T1000 (cell line): ENCODE data around the gene ERC2.

Source experiments
- DNase-seq: peaks from one replicate; lab custom pipeline; 2025; ENCODE audit warnings: mixed read lengths; lab: John Stamatoyannopoulos, UW

The ERC2 gene

DNA sequence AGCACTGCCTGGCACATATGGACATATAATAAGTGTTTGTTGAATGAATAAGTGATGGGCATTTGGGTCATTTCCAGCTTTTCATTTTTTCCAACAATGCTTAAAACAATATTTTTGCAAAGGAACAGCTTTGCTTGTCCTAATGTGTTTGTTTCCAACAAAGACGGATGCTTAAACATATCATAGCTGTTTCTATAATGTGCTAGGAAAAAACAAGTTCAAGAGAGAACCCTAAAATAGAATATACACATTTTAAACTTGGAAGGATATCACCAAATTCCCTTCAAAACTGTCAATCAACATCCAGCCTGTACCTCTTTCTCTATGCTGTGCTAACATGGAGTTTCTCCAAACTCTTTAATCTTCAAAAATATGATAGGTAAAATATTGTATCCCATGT, 756.6 kb downstream of the ERC2 start:
- DNase-seq = no peak

DNA sequence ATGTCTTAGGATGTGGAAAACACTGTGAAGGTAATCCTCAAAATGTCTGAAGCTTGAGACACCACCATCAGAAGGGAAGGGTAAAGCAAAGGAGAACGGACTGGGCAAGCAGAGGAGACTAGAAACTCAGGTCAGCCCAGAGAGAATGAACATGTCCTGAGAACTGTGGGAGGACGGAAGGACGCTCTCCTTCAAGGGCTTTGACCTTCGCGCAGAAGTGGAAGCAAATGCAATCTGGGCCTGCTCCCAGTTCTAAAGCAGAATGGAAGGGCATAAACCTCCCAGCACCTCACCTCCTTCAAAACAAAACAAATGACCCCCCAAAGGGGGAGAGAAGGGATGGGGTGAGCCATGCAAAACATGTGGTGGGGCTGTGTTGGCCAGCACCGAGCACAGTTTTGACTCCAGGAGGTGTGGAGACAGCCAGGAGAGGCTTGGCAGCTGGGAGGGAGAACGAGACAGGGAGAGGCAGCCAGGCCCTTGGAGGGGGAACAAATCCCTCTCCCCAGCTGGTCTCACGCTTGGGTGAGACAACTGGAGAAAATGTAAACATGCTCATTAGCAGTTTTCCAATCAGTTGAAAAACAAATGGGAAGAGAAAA, 758.8 kb downstream of the ERC2 start:
- DNase-seq = no peak

DNA sequence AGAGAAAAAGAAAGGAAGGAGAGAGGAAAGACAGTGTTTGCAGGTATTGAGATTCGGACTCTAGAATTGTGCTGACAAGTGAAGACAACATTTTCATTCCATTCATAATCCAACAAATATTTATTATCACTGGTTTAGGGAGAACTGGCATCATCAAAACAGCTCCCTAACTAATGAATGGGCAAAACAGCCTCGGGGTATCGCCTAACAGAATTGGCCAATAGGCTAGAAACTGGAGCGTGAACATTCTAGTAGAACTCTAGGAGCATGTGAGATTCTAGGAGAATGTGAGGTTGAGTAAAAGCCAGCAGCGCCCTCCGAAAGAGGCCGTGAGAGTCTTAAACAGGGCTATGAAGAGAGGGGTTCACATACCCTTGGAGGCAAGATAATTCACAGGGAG, 759.3 kb downstream of the ERC2 start:
- no peak for DNase-seq

DNA sequence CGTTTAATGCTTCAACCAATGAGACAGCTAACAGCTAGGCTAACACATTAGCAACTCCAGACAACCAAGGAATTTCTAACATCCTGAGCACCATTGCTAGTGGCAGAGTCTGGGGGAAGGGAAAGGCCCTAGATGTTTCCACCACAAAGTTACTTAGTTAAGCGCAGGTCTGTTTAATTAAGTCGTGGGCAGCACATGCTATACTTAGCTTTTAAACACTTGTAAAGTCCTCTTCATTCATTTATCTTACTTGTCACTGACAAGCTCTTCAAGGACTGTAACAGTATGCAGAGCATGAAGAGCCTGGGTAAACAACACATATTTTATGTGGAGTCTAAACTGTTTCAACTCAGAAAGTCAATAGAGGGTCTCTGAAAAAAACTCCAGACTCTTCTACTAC, 760.0 kb downstream of the ERC2 start:
- no peak for DNase-seq

DNA sequence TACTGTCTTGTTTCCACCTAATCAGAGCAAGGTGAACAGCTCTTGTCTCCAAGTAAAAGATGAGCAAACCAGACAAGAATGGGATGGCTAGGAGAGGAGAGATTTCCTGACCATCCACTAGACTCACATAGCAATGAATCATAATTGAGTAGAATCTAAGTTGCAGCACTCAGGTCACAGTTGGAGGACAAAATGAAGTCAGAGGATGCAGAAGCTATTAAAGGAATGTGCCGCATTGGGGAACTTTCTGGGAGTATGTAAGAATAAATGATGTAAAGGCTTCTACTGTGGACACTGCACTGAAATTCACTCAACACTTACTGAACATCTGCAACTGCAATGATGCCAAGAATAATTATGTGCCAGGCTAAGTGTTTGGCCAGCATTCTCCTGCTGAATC, 763.7 kb downstream of the ERC2 start:
- DNase-seq = no peak

DNA sequence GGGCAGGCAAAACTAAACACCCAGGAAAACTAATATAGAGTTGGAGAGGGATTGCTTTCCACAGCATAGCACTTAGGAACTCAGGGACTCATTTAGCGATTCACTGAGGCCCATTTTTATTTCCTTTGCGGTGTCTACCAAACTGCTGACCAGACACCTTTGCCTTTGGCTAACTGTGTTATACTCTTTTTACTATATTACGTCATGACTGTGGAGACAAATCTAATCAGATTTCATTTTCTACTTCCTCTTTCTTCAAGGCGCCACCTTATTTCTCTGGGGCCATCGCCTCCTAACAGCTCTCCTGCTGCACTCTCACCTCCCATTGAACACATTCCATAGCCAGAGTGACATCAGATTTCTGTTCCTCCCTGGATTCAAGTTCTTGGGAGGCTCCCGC, 765.4 kb downstream of the ERC2 start:
- no peak for DNase-seq

DNA sequence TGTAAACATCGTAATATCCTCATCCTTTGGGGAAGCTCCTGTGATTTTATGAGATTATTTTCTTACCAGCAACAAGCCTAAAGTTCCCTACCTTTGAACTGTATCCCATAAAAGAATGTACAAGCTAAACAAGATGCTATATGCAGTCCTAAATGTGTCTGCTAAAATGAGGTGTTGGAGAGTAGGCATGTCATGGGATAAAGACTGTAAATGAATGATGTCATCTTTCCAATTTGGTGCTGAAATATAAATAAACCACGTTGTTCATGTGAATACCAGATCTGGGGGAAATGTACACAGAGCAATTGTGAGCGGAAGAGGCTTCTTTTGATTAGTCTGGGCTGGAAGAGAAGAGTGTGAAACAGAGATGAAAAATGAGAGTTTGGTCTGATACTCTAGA, 766.3 kb downstream of the ERC2 start:
- no peak for DNase-seq

DNA sequence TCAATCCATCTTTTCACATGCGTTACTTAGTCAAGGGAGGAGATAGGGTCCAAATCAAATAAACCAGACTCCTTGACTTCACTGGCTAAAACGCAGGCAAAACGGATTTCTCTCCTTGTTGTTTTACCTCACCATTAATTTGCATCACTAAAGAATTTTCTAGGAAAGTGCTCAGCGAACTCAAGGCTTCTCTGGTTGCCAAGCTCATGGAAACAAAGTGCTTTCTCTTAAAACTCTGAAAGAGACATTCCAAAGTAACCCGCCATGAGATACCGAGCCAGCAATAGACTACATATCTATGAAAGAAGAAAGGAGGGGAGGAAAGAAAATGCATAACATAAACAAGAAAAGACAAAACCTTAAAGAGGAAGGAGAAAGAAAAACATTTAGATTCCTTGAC, 769.4 kb downstream of the ERC2 start:
- no peak for DNase-seq

DNA sequence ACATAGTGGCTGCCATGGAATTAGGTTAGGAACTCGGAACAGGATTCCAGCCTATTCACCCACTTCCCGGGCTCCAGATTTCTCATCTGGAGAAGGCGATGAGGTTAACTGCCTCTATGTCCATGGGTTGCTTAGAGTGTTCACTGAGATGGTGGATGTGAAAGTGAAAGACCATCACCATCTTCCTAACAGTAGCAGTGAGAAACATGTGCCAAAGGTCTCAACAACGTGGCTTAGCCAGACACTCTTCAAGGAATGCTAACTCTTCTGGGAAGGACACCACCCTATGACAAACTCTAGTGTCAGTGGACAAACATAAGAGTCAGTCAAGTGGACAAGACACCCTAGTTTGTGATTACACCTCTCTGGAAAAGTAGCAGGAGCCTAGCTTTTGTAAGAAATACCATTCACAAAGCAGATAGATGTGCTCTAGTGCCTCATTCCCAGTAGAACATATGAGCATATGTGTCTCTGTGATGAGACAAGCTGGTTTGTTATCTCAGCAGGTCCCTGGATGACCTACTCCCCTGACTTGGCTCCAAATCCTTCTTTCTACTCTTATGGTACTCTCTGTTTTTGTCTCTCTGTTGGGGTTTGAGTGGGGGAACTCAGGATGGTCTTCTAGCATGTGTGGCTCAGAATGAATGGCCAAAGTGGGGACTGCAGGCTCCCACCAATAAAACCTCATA, 770.9 kb downstream of the ERC2 start:
- DNase-seq = no peak

DNA sequence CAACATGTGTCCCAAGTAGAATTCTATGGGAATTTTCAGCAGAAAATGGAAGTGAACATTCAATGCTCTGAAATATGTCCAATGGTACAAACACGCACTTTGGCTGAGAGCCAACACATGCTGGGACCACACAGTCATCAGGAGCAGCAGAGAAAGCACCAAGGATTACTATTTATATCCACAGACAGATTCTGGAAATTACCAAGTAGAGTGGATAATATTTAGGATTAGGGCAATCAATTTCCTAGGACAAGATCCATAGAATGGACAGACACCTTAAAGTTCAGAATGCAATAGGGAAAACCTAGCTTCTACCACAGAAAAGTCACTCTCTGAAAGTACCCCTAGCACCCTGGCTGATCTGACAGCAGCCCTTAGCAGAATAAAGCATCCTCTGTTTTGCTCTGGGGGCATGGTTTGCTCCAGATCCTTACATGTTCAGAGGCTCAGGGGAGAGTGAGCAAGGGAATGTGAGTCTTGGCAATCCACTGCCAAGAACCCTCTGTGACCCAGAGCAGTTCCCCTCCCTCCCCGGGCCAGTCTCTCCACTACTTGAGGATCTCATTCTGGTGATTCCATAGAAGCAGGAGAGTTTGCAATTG, 775.2 kb downstream of the ERC2 start:
- DNase-seq = no peak

DNA sequence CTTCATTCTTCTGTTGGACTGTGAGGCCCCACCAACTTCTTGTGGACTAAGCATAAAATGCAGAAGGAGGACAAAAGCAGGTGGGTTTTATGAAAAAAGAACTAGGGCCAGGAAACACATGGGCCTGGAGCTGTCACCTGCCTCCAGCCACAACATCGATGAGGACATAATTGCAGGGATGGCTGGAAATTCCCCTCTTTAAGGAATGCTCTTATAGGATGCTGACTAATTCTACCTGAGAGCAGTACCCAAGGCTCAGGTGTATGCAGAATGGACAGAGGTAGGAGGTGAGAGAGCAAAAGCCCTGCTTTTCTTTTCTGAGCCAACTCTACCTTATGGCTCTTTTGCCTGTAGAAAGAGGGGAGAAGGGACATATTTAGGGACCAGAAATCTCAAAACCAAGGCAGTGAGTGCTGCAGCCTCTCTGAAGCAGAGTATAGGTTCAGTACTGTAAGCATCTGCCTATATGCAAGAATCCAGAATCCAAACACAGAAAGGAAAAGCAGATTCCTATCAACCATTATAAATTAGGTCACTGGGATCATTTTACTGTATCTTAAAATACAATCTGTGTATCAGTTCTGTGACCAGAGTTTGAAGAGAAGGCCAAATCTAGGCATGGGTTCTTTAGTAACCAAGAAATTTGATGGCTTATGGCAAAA, 775.8 kb downstream of the ERC2 start:
- DNase-seq = no peak

DNA sequence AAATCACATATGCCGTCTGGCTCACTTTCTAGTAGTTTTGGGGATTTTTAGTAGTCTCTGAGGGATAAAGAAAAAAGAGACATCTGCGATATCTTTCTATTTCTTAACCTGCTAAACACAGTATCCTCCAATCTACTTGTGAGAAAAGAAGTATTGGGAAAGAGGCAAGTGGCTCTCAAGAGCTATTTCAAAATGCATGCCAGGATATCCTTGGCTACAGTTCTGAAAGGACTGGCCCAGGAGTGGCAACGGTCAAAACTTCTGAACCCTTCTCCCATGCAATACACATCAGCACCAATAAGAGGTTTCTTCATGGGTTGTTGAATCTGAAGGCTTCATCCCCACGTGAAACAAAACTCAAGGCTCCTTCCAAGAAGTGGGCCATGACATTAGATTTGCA, 777.1 kb downstream of the ERC2 start:
- DNase-seq = no peak

DNA sequence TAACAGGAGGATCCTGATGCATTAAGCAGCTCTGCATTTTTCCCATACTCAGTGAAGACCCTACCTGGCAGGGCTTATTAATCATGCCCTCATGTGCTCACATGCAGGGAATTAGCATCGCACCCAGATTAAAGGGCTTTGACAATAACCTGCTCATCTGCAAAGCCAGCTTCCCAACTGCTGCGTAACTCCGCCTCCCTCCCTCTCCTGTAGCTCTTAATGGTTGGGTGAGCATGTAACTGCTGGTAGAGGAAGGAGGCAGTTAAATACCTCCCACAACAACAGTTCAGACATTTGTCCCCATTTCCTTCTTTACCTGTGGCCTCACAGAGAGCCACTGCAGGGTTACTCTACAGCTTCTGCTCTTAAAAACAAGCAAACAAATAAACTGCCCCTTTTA, 777.5 kb downstream of the ERC2 start:
- no peak for DNase-seq

DNA sequence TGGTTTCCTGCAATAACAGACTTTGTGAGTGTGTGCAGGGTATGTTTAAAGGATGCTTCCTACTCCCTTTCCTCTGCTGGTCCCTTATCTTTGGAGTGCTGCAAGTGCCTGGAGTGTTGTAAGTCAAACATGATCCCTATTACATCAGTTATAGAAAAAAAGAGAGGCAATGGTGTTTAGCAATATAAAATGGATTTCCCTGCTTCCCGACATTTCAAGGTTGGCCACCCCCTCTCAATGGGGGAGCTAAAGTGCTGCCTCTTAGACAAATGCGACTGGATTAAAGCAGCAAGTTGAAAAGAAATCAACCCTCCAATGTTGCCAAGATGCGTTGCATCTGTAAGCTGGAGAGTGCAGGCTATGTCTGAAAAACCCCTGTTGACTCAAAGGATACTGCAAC, 778.1 kb downstream of the ERC2 start:
- no peak for DNase-seq

DNA sequence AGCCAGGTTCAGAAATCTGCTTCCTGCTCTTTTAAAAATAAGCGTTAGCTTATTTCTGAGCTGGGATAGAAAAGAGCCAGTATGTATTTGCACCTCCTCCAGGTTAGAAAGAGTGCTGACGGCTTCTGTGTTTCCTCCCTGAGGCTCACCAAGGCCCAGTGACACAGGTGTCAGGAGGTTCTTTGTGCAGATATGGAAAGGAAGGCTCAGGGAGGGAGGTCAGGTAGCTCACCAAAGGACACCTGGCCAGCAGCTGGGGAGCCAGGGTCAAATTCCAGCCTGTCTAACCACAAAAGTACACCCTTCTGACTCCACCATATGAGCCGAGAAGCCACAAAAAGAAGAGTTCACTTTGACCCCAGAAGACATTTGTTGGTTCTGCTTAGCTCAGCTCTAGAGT, 780.1 kb downstream of the ERC2 start:
- DNase-seq = no peak

DNA sequence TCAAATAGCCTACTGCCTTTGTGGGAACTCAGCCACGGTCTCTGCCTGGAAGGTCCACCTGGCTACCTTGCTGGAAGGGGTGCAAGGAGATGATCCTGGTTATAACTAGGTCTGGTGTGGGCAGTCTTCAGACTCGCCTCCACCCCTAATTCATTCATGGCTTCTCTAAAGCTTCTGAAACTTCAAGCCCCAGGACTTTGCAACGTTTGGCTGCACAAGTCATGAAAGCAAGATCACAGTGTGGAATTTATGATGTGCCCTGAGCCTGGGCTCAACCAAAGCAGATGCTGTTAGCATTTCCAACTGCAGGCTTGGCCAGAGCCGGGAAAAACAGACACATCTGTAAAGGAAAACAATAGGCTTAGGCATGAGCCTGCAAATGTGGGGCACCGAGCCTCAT, 780.7 kb downstream of the ERC2 start:
- DNase-seq = no peak

DNA sequence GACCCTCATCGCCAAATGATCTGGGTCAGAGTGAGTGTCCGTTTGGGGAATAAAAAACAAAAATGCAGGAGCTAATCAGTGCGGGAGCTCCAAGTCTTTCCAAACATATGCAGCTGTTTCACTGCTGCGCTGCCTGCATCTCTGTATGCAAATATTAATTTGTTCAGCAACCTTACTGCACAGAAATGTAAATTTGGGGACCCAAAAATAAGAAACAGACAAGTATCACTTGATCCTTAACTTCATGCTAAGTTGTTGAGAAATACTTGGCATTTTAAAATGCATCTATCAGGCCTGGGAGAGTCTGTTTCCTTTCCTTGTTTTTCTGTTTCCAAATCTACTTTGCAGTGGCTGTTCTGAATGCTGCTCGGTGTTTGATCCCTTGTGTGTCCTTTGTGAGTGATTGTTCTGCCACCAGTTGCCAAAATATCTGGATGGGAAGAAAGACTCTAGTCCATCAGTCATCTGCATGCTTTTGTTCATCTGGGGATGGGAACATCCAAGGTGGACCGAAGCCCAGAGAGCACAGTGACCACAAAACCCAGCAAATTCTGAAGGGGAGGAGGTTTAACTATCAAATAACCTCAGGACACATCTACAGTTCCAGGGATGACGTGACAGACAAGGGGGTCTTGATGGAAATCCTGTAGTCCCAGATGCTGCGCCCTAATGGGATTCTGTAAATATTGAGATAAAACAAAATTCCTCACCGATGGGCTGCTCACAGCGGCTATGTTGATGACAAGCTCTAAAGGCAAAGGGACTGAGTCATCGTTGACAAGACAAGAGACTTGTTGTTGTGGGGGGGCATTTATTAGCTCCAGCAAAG, 781.6 kb downstream of the ERC2 start:
- DNase-seq = peak; percentile 54

DNA sequence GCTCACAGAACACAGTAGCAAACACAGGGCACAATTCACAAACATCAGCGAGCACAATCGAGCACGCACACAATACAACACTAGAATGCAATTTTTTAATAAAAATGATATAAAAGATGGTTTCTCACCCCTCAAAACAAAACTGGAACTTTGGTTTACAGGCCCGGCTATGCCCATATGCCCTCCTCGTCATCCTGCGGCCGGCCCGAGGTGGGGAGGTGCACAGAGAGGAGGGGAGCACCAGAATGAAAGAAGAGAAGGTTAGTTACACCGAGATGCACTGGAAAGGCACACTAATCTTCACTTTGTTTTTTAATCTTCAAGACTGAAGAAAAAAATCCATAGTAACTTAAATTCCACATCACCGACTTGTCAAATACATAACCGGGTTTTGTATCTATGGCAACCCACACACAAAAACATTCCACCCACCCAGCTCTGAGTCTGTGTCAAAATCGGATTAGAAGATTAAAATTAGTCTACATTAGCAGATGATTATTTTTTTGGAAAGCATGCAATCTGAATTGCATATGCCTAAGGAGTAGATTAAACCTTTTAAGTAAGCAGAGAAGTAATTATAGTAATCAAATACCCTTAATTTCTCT, 784.5 kb downstream of the ERC2 start:
- DNase-seq = no peak

DNA sequence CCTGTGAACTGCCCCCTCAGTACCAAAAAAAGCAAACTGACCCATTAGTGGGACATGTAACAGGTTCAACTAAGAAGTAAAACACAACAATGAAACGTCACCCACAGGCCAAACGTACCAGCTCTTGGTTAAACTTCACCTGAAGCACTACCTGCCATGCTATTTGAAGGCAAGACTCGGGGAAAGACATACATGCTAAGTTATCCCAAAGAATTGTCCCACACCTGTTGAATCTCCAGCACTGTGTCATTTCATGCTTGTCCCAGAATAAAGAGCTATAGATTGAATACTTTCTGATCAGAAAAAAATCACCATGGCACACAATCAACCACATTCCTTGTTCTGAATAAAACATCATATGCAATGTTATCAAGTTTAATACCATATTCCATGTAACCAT, 785.8 kb downstream of the ERC2 start:
- DNase-seq = no peak

DNA sequence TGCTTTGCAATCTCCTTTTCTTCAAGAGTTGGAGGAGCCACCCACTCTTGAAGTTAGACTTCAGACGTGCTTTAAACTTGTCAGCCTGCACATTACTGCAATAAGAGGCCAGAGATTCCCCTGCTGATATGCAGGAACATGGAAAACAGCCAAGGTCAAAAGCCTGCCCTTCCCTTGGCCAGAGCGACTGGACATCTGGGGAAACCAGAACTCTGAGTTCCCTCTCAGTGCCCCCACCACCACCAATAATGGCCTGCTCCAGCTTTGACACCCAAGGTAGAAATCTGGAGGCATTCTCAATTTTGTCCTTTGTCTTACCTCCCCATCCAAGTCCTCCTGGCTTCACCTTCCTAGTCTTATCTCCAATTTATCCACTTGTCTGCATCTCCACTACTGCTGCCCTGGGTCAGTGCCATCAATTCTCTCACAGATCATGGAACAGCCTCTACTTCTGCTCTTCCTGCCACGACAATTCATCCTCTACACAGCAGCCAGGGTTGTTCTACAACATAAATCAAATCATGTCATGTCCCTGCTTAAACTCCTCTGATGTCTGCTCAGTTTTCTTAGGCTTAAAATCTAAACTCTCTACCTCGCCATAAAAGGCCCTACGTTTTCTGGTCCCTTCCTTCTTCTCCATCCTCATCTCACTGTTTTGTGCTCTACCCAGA, 789.6 kb downstream of the ERC2 start:
- DNase-seq = no peak

DNA sequence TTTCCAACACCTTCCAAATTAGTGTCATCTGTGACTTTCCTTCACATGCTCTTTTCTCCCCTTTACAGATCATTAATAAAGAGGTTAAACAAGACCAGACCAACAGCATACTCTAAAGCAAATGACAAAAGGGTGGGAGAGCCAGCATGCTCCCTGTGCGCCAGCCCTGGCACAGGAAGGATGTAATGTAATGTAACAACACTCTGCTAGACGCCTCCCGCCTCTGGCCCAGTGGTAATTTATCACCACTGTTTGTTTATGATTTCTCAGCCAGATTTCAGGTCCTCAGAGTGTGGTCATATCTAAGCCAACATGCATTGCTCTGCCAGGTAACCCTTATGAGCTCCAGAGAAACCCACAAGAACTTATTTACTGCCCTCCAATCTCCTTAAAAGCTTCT, 791.6 kb downstream of the ERC2 start:
- no peak for DNase-seq
